Frontal cortex (tissue), 4 donors: ENCODE measurements around the gene FARP1. TPM values are rescaled to one million over a fixed set of nuclear protein-coding genes. Genes with fewer than 3 reads are reported as not detected.

Experiments used
- DNase-seq, 2 donors: peaks; one replicate each; pipeline ENCODE4 v3.0.0; 2012; ENCODE audit warnings: low spot score in 2 of 2
- FAIRE-seq: peaks from 2 replicates; lab custom pipeline; 2012; peaks lifted over from hg19 to GRCh38; lab: Jason Lieb, UNC
- total RNA-seq: library from RNA; depleted of rRNA; stranded (reverse); fragments of >200 nt; gene quantifications from one replicate; pipeline ENCODE4 v1.2.3, GENCODE V29; 2014
- donor health status: control.
- donor health status: control.
- donor health status: control.

FARP1 gene
- total RNA-seq, 1 donor from 2014 or later = 92.5 TPM

DNA sequence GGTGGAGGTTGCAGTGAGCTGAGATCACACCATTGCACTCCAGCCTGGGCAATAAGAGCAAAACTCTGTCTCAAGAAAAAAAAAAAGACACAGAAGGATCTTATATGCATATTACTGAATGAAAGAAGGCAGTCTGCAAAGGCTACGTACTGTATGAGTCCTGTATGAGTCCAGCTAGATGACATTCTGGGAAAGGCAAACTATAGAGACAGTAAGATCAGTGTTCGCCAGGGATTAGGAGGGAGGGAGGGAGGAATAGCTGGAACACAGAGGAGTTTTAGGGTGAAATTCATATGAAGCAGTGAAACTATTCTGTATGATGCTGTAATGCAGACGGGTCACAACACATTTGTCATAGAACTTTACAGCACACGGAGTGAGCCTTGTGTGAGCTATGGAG, 200.1 kb downstream of the FARP1 start:
- FAIRE-seq (no peak), DNase-seq (no peak)

DNA sequence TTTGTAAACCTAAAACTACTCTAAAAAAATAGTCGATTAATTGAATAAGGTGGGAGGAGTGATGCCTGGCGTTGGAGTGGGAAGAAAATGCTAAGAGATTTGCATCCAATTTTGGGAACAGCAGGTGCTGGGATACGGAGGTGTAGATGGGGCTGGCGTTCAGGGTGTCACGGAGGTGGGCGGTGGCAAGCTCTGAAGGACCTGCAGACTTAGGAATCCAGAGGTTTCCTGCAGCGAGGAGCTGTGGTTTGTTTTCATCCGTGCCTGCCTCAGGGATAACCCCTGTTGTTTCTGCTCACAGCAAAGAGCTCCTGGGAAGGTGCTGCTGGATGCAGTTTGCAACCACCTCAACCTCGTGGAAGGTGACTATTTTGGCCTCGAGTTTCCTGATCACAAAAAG, 200.6 kb downstream of the FARP1 start:
- DNase-seq (no peak), FAIRE-seq (no peak)

DNA sequence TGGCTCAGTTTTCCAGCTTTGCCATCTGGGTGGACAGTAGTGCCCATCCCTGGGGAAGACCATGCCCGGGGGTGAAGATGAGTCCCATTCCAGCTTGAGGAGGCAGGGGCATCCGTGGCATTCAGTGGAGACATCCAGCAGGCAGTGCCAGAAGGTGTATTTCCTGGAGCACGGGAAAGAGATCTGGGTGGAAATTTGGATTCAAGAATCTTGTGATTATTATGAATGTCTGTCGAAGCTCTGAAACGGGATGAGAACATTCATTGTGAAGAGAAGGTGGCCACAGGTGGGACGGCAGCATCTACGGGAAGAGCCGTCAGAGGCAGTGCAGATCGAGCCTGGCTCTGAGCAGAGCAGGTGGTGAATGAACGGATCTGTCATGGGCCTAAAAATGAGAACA, 201.5 kb downstream of the FARP1 start:
- no peak for DNase-seq
- no peak for FAIRE-seq

- no peak for FAIRE-seq
- no peak for DNase-seq
Observed at GRCh38 chr13:98345107-98345935, 202.4 kb downstream of the FARP1 start.

GRCh38 chr13:98346904-98347636, 204.2 kb downstream of the FARP1 start:
- FAIRE-seq (no peak), DNase-seq (no peak)

DNA sequence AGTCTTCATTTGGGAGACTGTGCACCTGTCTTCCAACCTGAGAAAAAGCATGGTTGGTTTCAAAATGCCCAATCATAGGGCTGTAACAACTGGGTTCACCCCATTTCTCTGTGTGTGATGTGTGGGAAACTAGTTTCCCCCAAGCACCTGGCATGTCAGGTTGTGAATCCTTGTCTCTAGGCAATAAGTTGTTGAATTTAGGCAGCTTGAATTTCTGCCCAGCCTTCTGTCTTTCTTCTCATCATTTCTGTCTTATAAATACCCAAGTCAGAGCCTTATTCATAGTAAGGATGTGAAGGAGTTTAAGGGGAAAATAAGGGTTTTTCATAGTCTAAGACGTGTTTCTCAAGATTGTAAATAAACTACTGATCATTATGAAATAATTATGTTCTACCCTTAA, 204.9 kb downstream of the FARP1 start:
- no peak for FAIRE-seq
- DNase-seq = no peak

- FAIRE-seq = no peak
- no peak for DNase-seq
Observed at GRCh38 chr13:98348466-98349200, 205.7 kb downstream of the FARP1 start.

GRCh38 chr13:98349731-98350305, 206.9 kb downstream of the FARP1 start:
- FAIRE-seq (no peak), DNase-seq (no peak)

DNA sequence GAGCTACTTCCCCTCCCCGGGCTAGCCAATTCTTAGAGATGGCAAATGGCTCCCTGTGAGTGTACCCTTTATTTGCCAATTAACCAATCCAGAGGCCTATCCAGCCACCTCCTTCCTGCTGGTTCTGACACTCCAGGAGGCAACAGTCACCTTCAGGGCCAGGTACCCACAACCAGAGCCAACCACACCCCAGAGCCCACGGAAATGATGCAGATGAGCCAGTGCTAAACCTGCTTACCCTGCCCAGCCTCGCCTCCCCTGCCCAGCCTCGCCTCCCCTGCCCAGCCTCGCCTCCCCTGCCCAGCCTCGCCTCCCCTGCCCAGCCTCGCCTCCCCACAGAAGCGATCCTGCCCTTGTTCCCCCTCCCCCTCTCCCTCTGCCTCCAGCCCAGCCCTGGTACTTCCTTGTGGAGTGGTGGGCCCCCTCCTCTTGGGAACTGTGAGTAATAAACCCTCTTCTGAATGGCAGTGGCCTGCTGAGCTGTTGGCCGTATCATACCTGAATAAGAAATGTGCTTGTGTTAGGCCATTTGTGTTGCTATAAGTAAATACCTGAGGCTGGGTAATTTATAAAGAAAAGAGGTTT, 207.9 kb downstream of the FARP1 start:
- no peak for FAIRE-seq
- no peak for DNase-seq

- DNase-seq (no peak), FAIRE-seq (no peak)
Observed at GRCh38 chr13:98351636-98352035, 208.7 kb downstream of the FARP1 start.

DNA sequence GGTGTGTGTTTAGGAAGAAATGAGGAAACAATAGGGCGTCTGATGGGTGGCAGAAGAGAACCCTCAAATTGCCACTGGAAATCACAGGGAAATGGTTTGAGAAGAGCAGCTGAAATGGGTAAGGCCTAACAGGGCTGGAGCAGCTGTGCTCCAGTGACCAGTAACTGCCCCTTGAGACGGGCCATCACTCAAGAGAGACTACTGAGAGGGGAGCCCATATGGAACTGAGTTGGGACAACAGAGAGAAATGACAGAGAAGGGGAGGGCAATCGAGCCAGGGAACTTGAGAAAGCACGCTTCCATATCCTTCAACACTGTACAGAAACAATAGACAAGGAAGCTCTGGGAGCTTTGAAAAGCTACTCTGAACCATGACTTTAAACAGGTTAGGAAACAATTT, 209.3 kb downstream of the FARP1 start:
- DNase-seq = no peak
- no peak for FAIRE-seq

- DNase-seq (no peak), FAIRE-seq (no peak)
Observed at GRCh38 chr13:98353750-98354149, 210.9 kb downstream of the FARP1 start.

DNA sequence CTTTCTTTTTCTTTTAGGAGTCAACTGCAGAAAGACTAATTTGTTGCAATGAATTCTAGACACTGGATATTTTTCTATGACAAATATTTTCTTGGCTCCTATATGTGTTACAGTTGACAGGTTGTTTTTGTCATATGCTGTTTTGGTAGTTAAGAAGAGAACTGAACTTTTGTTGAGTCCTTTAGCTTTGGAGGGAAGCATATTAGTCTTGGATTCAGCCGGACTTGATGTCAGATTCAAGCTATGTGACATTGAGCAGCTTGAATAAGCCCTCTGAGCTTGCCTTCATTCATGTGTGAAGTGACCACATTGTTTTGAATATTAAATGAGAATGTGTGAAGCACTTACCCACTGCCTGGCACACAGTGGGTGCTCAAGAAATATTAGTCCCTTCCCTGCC, 216.0 kb downstream of the FARP1 start:
- FAIRE-seq (no peak), DNase-seq (no peak)

DNA sequence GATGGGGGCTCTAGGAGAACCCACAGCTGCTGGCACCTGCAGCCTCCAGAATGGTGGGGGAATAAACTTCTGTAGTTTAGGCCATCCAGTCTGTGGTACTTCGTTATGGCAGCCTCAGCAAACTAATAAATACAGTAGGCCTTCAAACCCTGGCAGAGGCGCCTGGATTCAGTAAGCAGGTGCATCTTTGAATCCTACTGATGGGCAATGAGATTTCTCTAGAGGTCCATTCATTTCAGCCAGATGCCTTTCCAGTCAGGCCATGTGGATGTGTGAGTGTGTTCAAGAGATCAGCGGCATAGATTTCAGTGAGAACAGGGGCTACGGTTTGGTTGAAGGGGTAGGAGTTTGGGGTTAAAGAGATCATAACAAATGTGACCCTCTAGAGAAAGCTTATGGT, 217.7 kb downstream of the FARP1 start:
- DNase-seq (no peak), FAIRE-seq (no peak)

DNA sequence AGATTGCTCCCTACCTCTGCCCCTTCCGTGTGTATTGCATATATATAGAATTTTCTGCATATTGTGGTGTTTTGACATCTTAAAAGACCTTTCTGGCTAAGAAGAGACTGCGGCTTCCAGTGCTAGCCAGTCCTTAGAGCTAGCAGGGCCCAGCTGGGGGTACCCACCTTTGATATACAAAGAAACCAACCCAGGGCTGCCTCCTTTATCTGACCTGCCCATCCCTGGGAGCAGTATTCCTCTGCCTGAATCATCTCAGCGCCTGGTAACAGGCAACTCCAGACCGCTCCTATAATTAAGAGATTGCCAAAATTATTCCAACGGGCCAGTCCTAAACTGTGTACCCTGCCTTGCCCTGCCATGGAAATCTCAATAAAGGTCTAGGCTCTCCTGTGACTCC, 220.4 kb downstream of the FARP1 start:
- DNase-seq = no peak
- no peak for FAIRE-seq

DNA sequence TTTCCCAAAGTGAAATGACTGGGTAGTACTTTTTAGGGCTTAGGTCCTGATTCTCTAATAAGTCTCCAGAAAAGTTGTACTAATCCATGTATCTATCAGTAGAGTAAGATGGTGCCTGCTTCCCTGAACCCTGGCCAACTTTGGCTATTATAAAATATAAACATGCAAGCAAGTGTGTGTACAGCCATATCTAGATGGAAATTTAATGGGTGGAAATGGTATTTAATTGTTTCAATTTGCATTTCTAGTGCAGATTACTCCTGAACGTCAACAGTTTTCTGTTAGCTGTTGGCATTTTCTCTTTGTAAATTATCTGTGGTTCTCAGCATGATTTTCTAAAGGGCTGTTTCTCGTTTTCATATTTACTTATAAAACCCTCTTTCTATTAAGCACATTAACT, 221.3 kb downstream of the FARP1 start:
- FAIRE-seq (no peak), DNase-seq (no peak)

DNA sequence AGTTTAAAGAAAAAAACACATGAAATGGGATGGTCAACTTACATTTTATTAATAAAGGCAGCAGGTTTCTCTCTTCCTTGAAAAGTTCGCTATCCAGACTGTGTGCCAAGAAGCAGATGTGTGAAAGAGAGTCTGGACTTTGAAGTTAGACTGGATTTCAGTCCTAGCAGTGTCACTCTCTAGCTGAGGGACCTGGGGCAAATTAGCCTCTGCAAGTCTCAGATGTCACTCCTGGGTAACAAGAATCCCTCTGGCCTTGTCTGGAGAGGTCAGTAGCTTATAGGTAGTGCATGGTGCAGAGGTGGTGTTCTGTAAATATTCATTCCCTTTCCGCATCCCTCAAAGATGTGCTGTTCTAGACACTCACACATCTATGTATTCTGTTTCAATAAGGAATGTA, 221.8 kb downstream of the FARP1 start:
- DNase-seq (no peak), FAIRE-seq (no peak)

DNA sequence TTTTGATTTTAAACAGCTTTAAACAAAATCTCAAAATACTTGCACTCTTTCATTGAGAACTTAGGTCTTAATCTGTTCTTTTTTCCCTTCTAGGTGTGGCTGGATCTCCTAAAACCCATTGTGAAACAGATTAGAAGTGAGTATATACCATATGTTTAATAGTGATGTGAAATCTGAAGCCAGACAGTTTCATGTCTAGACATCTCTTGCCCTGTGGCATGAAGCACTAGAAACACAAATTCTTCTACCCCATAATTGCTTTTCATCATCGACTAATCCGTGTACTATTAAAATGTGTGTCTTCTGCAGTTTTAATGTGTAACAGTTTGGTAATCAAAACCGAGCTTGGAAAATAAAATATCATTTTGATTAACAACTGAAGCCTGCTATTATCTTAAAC, 222.4 kb downstream of the FARP1 start:
- FAIRE-seq (no peak), DNase-seq (no peak)

GRCh38 chr13:98366010-98366409, 223.1 kb downstream of the FARP1 start:
- DNase-seq (no peak), FAIRE-seq (no peak)

DNA sequence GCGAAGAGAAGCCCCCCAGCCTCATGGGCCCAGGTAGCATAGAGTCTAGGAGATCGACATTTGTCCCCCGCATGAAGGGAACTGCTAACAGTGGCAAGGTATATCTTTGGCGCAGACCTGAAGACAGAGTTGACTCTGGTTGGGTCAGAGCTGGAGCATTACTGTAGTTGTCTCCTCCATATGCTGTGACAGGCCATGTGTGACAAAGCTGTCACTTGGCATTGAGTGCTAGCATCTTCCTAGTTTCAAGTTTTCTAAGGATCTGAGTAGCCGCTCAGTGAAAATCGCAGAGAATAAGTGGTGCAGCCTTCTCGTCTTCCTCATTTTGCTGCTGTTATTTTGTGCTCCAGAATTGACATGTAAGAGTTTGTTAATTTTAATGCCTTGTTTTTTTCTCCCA, 223.5 kb downstream of the FARP1 start:
- DNase-seq = no peak
- no peak for FAIRE-seq
